ENCODE measurements around the gene POLD3. TPM values are rescaled to one million over a fixed set of nuclear protein-coding genes. Genes with fewer than 3 reads are reported as not detected.

POLD3 gene
- total and polyA plus RNA-seq, 10 of the 15 experiments (the other 5 are each of a cell fraction or from before 2014, with no cell fraction given) = 23.8 to 63.7 (median 38.7) TPM

DNA sequence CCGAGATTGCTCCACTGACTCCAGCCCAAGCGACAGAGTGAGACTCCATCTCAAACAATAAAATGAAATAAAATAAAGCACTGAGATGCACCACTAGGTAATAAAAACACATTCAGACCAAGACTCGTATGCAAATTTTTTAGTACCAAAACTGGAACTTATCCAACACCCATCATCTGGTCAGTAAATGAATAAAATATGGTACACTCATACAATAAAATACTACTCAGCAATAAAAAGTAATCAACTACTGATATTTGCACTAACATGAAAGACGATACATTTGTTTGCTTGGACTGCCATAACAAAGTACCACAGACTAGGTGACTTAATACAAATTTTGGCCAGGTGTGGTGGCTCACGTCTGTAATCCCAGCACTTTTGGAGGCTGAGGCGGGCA, 17.8 kb upstream of the POLD3 start (continued):
- TF ChIP-seq SRF (IDR thresholded peaks at IDR 0.05; ENCODE audit: low read depth in 2 of 2, low read length in 2 of 2) = no peak
- no peak for TF ChIP-seq CBFB (IDR thresholded peaks at IDR 0.05; ENCODE audit: low read depth)
- TF ChIP-seq EGR1 (IDR thresholded peaks at IDR 0.05; ENCODE audit: borderline replicate concordance in 1 of 2, low read depth in 2 of 2, low read length in 2 of 2) = no peak
- no peak for TF ChIP-seq SIX5 (IDR thresholded peaks at IDR 0.05; ENCODE audit: low read depth, low read length, severe bottlenecking)
- no peak for TF ChIP-seq IRF3 (IDR thresholded peaks at IDR 0.05)
- no peak for TF ChIP-seq CBX5 (IDR thresholded peaks at IDR 0.05; ENCODE audit: low read depth)
- no peak for TF ChIP-seq NFYA (IDR thresholded peaks at IDR 0.05; ENCODE audit: borderline replicate concordance, low read depth, low read length)

- Histone ChIP-seq H2AFZ (ENCODE audit: control insufficient read depth, low read depth, low read length) (no peak overlapping the region), H3K27me3 (replicated peaks in 1 of 2; ENCODE audit: control insufficient read depth in 2 of 2, insufficient read depth in 2 of 2, low read length in 1 of 2) (no peaks in the 10 kb centered on the region; a peak in 1 of 4 replicates), H3K4me3 (no peak overlapping the region), H3K4me1 (ENCODE audit: control insufficient read depth, insufficient read depth, low read length) (no peaks in the 10 kb centered on the region), H3K27ac (ENCODE audit: control insufficient read depth, insufficient read depth) (no peak overlapping the region), H3K9ac (ENCODE audit: control insufficient read depth, insufficient read depth, low read length) (no peak overlapping the region), H4K20me1 (ENCODE audit: control insufficient read depth, insufficient read depth) (no peaks in the 10 kb centered on the region), H3K9me3 (replicated peaks; ENCODE audit: control insufficient read depth, insufficient read depth, low read length) (no peaks in the 10 kb centered on the region), H3K79me2 (ENCODE audit: control insufficient read depth, insufficient read depth, low read length) (no peaks in the 10 kb centered on the region), H3K4me2 (ENCODE audit: control insufficient read depth, insufficient read depth) (no peak overlapping the region), H3K36me3 (ENCODE audit: control insufficient read depth in 2 of 2, insufficient read depth in 2 of 2, low read length in 1 of 2) (no peaks in the 10 kb centered on the region)
- TF ChIP-seq RAD51 (IDR thresholded peaks at IDR 0.05) (no peak), IKZF1 (conservative IDR thresholded peaks at IDR 0.05) (no peak), TCF7 (IDR thresholded peaks at IDR 0.05; ENCODE audit: borderline replicate concordance) (no peak), FOXM1 (IDR thresholded peaks at IDR 0.05; ENCODE audit: low read depth, low read length) (no peak), ZNF274 (IDR thresholded peaks at IDR 0.05; ENCODE audit: insufficient read depth, insufficient read length) (no peak)
- TF ChIP-seq, protein P1, sequence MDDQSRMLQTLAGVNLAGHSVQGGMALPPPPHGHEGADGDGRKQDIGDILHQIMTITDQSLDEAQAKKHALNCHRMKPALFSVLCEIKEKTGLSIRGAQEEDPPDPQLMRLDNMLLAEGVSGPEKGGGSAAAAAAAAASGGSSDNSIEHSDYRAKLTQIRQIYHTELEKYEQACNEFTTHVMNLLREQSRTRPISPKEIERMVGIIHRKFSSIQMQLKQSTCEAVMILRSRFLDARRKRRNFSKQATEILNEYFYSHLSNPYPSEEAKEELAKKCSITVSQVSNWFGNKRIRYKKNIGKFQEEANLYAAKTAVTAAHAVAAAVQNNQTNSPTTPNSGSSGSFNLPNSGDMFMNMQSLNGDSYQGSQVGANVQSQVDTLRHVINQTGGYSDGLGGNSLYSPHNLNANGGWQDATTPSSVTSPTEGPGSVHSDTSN (IDR thresholded peaks at IDR 0.05; ENCODE audit: insufficient replicate concordance, low read depth, low read length) = no peak
- no peak for DNase-seq (ENCODE audit: low read depth, low spot score)
- 72% methylated on average over 3 of the region's 3 CpGs for WGBS (ENCODE audit: insufficient coverage, insufficient replicate concordance, low lambda C conversion rate, missing lambda C conversion rate)
- in situ Hi-C loops (cut with MboI) = no loop called here
- CTCF ChIA-PET = interaction anchor here (2.1 kb wide), 1 partner anchor 9 kb away, joined by 7 read pairs; no protein-coding TSS in a partner anchor
- BruUV-seq (replicated peaks) = no TSS peak
- RAD21 ChIA-PET (ENCODE audit: unreplicated experiment) = interaction anchor here (0.6 kb wide), 1 partner anchor 59 kb away, joined by 3 read pairs; no protein-coding TSS in a partner anchor
- no peak for FAIRE-seq
- POLR2A ChIA-PET = no interaction called here
- SMC1A ChIA-PET (ENCODE audit: uncharacterized antibody, unreplicated experiment) = no interaction called here
- intact Hi-C loops (cut with micrococcal nuclease; ENCODE audit: unreplicated experiment) = no loop called here
- ATAC-seq = no peak
These were observed 16.4 kb upstream of the POLD3 start for GRCh38 chr11:74575999-74576398.
